ENCODE data around the gene ATRN.
"Not testable (repeated sequence)": the region's sequence is repeated elsewhere in the genome, so short reads cannot be mapped to it uniquely, and the experiment has no call there.

DNA sequence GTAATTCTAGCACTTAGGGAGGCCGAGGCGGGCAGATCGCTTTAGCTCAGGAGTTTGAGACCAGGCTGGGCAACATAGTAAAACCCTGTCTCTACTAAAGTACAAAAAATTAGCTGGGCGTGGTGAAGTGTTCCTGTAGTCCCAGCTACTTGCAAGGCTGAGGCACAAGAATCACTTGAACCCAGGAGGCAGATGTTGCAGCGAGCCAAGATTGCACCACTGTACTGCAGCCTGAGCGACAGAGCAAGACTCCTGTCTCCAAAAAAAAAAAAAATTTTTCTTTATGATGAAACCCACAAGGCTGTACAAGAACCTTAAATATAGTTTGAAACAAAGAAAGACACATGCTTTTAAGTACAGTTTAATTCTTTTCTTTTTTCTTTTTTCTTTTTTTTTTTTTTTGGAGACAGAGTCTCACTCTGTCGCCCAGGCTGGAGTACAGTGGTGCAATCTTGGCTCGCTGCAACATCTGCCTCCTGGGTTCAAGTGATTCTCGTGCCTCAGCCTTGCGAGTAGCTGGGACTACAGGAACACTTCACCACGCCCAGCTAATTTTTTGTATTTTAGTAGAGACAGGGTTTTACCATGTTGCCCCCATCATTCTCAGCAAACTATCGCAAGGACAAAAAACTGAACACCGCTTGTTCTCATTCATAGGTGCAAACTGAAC, 144.5 kb downstream of the ATRN start:
- TF ChIP-seq EZH2 (IDR thresholded peaks at IDR 0.05; ENCODE audit: low read depth, unreplicated experiment); JUNB (IDR thresholded peaks at IDR 0.05; ENCODE audit: unreplicated experiment); POLR2AphosphoS5 (IDR thresholded peaks at IDR 0.05; ENCODE audit: low read depth); EZH2phosphoT487 (IDR thresholded peaks at IDR 0.05; ENCODE audit: unreplicated experiment); STAT1 (IDR thresholded peaks at IDR 0.05; ENCODE audit: unreplicated experiment): not testable (repeated sequence)
- TF ChIP-seq, protein P1, sequence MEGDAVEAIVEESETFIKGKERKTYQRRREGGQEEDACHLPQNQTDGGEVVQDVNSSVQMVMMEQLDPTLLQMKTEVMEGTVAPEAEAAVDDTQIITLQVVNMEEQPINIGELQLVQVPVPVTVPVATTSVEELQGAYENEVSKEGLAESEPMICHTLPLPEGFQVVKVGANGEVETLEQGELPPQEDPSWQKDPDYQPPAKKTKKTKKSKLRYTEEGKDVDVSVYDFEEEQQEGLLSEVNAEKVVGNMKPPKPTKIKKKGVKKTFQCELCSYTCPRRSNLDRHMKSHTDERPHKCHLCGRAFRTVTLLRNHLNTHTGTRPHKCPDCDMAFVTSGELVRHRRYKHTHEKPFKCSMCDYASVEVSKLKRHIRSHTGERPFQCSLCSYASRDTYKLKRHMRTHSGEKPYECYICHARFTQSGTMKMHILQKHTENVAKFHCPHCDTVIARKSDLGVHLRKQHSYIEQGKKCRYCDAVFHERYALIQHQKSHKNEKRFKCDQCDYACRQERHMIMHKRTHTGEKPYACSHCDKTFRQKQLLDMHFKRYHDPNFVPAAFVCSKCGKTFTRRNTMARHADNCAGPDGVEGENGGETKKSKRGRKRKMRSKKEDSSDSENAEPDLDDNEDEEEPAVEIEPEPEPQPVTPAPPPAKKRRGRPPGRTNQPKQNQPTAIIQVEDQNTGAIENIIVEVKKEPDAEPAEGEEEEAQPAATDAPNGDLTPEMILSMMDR (conservative IDR thresholded peaks at IDR 0.05; ENCODE audit: low read depth in 2 of 2), result not testable (repeated sequence)
